NOMO-1 treated with DMSO at 0.1 percent for 48 hours (cell line): ENCODE measurements around the gene PYGL.
"Not testable (repeated sequence)": the region's sequence is repeated elsewhere in the genome, so short reads cannot be mapped to it uniquely, and the experiment has no call there.

Experiments used
- DNase-seq: peaks from one replicate; lab custom pipeline; 2025; ENCODE audit not compliant: unreplicated experiment; lab: John Stamatoyannopoulos, UW

PYGL gene

GRCh38 chr14:50943943-50944646 is at the start of gene PYGL:
Gene PYGL, minus strand, starts transcription at chr14:50944483. Its CDS starts 80 bp downstream, at chr14:50944403.
- peak; percentile 76 for DNase-seq

- DNase-seq = no peak
These were observed 41.6 kb upstream of the PYGL start for GRCh38 chr14:50985859-50986331.

- DNase-seq = no peak
These were observed 41.0 kb upstream of the PYGL start for GRCh38 chr14:50985124-50985858.

GRCh38 chr14:50984036-50984710 is 39.9 kb upstream of the PYGL start:
- DNase-seq = no peak

GRCh38 chr14:50979941-50980850 is 35.9 kb upstream of the PYGL start:
- no peak for DNase-seq

GRCh38 chr14:50978888-50979287 is 34.6 kb upstream of the PYGL start:
- DNase-seq = no peak

- DNase-seq = no peak
These were observed 34.2 kb upstream of the PYGL start for GRCh38 chr14:50978529-50978871.

- peak; percentile 79 for DNase-seq
These were observed 33.7 kb upstream of the PYGL start for GRCh38 chr14:50977863-50978528.

GRCh38 chr14:50974118-50974517 is 29.8 kb upstream of the PYGL start:
- no peak for DNase-seq

GRCh38 chr14:50972734-50973133 is 28.5 kb upstream of the PYGL start:
- DNase-seq = no peak

- DNase-seq = no peak
These were observed 26.9 kb upstream of the PYGL start for GRCh38 chr14:50970886-50971781.

GRCh38 chr14:50967790-50968189 is 23.5 kb upstream of the PYGL start:
- DNase-seq = peak; percentile 61

- no peak for DNase-seq
These were observed 22.8 kb upstream of the PYGL start for GRCh38 chr14:50967103-50967502.

- DNase-seq = no peak
These were observed 20.6 kb upstream of the PYGL start for GRCh38 chr14:50964683-50965390.

GRCh38 chr14:50963919-50964318 is 19.6 kb upstream of the PYGL start:
- no peak for DNase-seq

GRCh38 chr14:50961605-50962221 is 17.4 kb upstream of the PYGL start:
- no peak for DNase-seq

- peak; percentile 20 for DNase-seq
These were observed 13.0 kb upstream of the PYGL start for GRCh38 chr14:50957296-50957695.

- DNase-seq = not testable (repeated sequence)
These were observed 12.1 kb upstream of the PYGL start for GRCh38 chr14:50956421-50956820.
